Endothelial cell of umbilical vein (primary cell): ENCODE results near the gene MGARP.

Experiments used
- EZH2 ChIP-seq: IDR thresholded peaks from 2 replicates; pipeline ENCODE4 v1.6.1; 2012; ENCODE audit warnings: borderline replicate concordance, low read depth, mild to moderate bottlenecking, moderate library complexity, low read length, inconsistent platforms; ENCODE audit not compliant: severe bottlenecking
- FOS ChIP-seq: IDR thresholded peaks from 2 replicates; pipeline ENCODE4 v1.6.1; 2011; ENCODE audit warnings: mild to moderate bottlenecking, low read length, moderate library complexity, borderline replicate concordance; ENCODE audit not compliant: insufficient read depth
- MAX ChIP-seq: IDR thresholded peaks from 2 replicates; pipeline ENCODE4 v1.6.1; 2011; ENCODE audit not compliant: insufficient read depth, insufficient read length
- MYC ChIP-seq: IDR thresholded peaks from one replicate; pipeline ENCODE4 v1.6.1; 2011; ENCODE audit warnings: mild to moderate bottlenecking, low read depth, low read length
- POLR2A ChIP-seq: IDR thresholded peaks from 2 replicates; pipeline ENCODE4 v1.6.1; 2012; ENCODE audit warnings: low read depth, mild to moderate bottlenecking, control low read depth, low read length
- POLR2AphosphoS5 ChIP-seq: IDR thresholded peaks from 2 replicates; pipeline ENCODE4 v1.6.1; 2012; ENCODE audit warnings: low read depth, mild to moderate bottlenecking, control low read depth, low read length, moderate library complexity; ENCODE audit not compliant: insufficient read depth
- TF ChIP-seq, protein P1 (sequence below), 2 donors: IDR thresholded peaks; 1 replicate in 1 of 2; 2 replicates in 1 of 2; pipeline ENCODE4 v1.5.1; 2011; ENCODE audit warnings: low read length in 2 of 2, mild to moderate bottlenecking in 2 of 2, moderate library complexity in 2 of 2, control low read depth in 1 of 2, inconsistent platforms in 1 of 2, low read depth in 1 of 2; ENCODE audit not compliant: insufficient read depth in 1 of 2; ENCODE audit errors: extremely low read depth in 1 of 2

DNA sequence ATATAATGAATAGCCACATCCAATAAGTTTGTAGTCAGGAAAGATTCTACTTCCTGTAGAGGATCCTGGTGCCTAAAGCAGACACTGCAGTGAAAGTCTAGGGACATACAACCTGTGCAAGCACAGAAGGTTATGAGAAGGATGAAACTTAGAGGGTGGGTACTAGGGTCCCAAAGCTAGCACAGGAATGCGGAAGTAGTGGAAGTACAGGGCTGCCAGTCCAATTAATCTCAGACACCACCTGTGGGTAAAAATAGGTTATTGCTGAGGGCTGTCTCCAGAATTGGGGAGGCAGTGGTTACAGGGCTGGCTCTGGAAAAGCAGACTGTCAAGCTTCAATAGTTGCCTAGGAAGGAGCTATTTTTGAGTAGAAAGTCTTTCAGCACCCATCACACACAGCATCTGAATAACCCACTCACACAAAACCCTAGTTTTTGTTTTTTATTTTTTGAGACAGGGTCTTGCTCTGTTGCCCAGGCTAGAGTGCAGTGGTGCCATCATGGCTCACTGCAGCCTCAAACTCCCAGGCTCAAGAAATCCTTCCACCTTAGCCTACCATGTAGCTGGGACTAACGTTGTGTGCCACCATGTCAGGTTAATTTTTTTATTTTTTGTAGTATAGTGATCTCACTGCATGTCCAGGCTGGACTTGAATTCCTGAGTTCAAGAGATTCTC lies 52.2 kb downstream of the MGARP start:
- TF ChIP-seq EZH2, result no peak
- TF ChIP-seq, protein P1, sequence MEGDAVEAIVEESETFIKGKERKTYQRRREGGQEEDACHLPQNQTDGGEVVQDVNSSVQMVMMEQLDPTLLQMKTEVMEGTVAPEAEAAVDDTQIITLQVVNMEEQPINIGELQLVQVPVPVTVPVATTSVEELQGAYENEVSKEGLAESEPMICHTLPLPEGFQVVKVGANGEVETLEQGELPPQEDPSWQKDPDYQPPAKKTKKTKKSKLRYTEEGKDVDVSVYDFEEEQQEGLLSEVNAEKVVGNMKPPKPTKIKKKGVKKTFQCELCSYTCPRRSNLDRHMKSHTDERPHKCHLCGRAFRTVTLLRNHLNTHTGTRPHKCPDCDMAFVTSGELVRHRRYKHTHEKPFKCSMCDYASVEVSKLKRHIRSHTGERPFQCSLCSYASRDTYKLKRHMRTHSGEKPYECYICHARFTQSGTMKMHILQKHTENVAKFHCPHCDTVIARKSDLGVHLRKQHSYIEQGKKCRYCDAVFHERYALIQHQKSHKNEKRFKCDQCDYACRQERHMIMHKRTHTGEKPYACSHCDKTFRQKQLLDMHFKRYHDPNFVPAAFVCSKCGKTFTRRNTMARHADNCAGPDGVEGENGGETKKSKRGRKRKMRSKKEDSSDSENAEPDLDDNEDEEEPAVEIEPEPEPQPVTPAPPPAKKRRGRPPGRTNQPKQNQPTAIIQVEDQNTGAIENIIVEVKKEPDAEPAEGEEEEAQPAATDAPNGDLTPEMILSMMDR (IDR thresholded peaks at IDR 0.05; ENCODE audit: extremely low read depth in 1 of 2, insufficient read depth in 1 of 2, low read depth in 1 of 2, low read length in 2 of 2), result peak in 1 of 2 donors; percentile 15
- no peak for TF ChIP-seq POLR2AphosphoS5
- TF ChIP-seq MAX, result no peak
- TF ChIP-seq POLR2A, result no peak
- no peak for TF ChIP-seq MYC
- no peak for TF ChIP-seq FOS
